ENCODE measurements around the gene C19orf67. TPM values are rescaled to one million over a fixed set of nuclear protein-coding genes. Genes with fewer than 3 reads are reported as not detected.

Gene C19orf67
- total and polyA plus RNA-seq, 2 of the 13 experiments (the other 11 are each of a cell fraction or from before 2014, with no cell fraction given), result 0.11 to 0.32 TPM

DNA sequence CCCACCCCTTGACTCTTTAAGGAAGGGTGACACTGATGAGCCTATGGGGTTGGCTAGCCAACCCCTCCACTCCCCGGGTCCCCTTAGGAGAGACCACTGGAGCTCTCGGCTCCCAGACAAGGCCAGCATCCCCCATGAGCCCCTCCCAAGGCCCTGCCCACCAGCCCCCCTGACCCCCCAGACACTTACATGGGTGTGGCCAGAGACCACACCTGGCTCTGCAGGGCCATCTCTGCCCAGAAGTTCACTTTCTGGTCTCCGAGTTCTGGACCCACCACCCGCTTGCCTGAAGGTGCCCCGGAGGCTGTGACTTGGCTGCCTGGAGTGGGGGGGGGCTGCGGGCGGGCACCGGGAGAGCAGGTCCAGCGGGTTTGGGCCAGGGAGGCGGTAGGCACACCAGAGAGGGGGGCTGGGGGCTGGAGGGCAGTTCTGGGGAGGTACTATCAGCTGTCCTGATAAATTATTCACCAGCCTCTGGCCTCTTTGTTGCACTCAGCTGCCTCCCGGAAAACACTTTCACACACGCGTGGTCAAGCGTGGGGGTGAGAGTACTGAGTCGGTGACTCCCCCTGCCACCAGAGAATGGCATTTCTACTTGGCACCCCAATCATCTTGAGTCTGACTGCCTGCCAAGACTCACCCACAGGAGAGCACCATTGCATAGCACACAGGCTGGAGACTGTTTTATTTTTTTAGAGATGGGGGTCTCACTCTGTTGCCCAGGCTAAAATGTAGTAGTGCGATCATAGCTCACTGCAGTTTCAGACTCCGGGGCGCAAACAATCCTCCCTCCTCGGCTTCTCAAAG, 23.6 kb downstream of the C19orf67 start, which contains the start of gene PALM3 (continued):
- TF ChIP-seq, protein P1, sequence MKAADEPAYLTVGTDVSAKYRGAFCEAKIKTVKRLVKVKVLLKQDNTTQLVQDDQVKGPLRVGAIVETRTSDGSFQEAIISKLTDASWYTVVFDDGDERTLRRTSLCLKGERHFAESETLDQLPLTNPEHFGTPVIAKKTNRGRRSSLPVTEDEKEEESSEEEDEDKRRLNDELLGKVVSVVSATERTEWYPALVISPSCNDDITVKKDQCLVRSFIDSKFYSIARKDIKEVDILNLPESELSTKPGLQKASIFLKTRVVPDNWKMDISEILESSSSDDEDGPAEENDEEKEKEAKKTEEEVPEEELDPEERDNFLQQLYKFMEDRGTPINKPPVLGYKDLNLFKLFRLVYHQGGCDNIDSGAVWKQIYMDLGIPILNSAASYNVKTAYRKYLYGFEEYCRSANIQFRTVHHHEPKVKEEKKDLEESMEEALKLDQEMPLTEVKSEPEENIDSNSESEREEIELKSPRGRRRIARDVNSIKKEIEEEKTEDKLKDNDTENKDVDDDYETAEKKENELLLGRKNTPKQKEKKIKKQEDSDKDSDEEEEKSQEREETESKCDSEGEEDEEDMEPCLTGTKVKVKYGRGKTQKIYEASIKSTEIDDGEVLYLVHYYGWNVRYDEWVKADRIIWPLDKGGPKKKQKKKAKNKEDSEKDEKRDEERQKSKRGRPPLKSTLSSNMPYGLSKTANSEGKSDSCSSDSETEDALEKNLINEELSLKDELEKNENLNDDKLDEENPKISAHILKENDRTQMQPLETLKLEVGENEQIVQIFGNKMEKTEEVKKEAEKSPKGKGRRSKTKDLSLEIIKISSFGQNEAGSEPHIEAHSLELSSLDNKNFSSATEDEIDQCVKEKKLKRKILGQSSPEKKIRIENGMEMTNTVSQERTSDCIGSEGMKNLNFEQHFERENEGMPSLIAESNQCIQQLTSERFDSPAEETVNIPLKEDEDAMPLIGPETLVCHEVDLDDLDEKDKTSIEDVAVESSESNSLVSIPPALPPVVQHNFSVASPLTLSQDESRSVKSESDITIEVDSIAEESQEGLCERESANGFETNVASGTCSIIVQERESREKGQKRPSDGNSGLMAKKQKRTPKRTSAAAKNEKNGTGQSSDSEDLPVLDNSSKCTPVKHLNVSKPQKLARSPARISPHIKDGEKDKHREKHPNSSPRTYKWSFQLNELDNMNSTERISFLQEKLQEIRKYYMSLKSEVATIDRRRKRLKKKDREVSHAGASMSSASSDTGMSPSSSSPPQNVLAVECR (CRISPR knock-in tag; IDR thresholded peaks at IDR 0.05; ENCODE audit: borderline replicate concordance), result 0 out of 2 replicates have a peak, but pooled peaks have one; percentile 4
- TF ChIP-seq RBFOX2 (IDR thresholded peaks at IDR 0.05; ENCODE audit: low read depth, low read length) (peak; percentile 54; the same call in 1 of the 2 replicates), RNF2 (conservative IDR thresholded peaks at IDR 0.05; ENCODE audit: low read depth) (no peak)
- TF ChIP-seq, protein P2, sequence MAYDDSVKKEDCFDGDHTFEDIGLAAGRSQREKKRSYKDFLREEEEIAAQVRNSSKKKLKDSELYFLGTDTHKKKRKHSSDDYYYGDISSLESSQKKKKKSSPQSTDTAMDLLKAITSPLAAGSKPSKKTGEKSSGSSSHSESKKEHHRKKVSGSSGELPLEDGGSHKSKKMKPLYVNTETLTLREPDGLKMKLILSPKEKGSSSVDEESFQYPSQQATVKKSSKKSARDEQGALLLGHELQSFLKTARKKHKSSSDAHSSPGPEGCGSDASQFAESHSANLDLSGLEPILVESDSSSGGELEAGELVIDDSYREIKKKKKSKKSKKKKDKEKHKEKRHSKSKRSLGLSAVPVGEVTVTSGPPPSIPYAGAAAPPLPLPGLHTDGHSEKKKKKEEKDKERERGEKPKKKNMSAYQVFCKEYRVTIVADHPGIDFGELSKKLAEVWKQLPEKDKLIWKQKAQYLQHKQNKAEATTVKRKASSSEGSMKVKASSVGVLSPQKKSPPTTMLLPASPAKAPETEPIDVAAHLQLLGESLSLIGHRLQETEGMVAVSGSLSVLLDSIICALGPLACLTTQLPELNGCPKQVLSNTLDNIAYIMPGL (CRISPR knock-in tag; IDR thresholded peaks at IDR 0.05; ENCODE audit: borderline replicate concordance in 1 of 2, low read depth in 1 of 2), result peak in 1 of 2 experiments; percentile 46; a peak in 1 of 4 replicates
- TF ChIP-seq, protein P3, sequence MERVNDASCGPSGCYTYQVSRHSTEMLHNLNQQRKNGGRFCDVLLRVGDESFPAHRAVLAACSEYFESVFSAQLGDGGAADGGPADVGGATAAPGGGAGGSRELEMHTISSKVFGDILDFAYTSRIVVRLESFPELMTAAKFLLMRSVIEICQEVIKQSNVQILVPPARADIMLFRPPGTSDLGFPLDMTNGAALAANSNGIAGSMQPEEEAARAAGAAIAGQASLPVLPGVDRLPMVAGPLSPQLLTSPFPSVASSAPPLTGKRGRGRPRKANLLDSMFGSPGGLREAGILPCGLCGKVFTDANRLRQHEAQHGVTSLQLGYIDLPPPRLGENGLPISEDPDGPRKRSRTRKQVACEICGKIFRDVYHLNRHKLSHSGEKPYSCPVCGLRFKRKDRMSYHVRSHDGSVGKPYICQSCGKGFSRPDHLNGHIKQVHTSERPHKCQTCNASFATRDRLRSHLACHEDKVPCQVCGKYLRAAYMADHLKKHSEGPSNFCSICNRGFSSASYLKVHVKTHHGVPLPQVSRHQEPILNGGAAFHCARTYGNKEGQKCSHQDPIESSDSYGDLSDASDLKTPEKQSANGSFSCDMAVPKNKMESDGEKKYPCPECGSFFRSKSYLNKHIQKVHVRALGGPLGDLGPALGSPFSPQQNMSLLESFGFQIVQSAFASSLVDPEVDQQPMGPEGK (CRISPR knock-in tag; IDR thresholded peaks at IDR 0.05), result peak; percentile 0
- TF ChIP-seq, protein P4, sequence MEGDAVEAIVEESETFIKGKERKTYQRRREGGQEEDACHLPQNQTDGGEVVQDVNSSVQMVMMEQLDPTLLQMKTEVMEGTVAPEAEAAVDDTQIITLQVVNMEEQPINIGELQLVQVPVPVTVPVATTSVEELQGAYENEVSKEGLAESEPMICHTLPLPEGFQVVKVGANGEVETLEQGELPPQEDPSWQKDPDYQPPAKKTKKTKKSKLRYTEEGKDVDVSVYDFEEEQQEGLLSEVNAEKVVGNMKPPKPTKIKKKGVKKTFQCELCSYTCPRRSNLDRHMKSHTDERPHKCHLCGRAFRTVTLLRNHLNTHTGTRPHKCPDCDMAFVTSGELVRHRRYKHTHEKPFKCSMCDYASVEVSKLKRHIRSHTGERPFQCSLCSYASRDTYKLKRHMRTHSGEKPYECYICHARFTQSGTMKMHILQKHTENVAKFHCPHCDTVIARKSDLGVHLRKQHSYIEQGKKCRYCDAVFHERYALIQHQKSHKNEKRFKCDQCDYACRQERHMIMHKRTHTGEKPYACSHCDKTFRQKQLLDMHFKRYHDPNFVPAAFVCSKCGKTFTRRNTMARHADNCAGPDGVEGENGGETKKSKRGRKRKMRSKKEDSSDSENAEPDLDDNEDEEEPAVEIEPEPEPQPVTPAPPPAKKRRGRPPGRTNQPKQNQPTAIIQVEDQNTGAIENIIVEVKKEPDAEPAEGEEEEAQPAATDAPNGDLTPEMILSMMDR (CRISPR knock-in tag; IDR thresholded peaks at IDR 0.05), result 0 out of 2 replicates have a peak, but pooled peaks have one; percentile 9
- TF ChIP-seq, protein P5, sequence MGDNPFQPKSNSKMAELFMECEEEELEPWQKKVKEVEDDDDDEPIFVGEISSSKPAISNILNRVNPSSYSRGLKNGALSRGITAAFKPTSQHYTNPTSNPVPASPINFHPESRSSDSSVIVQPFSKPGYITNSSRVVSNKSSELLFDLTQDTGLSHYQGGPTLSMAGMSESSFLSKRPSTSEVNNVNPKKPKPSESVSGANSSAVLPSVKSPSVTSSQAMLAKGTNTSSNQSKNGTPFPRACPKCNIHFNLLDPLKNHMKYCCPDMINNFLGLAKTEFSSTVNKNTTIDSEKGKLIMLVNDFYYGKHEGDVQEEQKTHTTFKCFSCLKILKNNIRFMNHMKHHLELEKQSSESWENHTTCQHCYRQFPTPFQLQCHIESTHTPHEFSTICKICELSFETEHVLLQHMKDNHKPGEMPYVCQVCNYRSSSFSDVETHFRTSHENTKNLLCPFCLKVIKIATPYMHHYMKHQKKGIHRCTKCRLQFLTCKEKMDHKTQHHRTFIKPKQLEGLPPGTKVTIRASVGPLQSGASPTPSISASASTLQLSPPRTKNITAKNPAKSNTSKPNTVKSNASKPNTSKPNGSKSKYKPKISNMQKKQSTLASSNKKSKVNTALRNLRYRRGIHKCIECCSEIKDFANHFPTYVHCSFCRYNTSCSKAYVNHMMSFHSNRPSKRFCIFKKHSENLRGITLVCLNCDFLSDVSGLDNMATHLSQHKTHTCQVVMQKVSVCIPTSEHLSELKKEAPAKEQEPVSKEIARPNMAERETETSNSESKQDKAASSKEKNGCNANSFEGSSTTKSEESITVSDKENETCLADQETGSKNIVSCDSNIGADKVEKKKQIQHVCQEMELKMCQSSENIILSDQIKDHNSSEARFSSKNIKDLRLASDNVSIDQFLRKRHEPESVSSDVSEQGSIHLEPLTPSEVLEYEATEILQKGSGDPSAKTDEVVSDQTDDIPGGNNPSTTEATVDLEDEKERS (CRISPR knock-in tag; IDR thresholded peaks at IDR 0.05), result 0 out of 2 replicates have a peak, but pooled peaks have one; percentile 28
- TF ChIP-seq, protein P6, sequence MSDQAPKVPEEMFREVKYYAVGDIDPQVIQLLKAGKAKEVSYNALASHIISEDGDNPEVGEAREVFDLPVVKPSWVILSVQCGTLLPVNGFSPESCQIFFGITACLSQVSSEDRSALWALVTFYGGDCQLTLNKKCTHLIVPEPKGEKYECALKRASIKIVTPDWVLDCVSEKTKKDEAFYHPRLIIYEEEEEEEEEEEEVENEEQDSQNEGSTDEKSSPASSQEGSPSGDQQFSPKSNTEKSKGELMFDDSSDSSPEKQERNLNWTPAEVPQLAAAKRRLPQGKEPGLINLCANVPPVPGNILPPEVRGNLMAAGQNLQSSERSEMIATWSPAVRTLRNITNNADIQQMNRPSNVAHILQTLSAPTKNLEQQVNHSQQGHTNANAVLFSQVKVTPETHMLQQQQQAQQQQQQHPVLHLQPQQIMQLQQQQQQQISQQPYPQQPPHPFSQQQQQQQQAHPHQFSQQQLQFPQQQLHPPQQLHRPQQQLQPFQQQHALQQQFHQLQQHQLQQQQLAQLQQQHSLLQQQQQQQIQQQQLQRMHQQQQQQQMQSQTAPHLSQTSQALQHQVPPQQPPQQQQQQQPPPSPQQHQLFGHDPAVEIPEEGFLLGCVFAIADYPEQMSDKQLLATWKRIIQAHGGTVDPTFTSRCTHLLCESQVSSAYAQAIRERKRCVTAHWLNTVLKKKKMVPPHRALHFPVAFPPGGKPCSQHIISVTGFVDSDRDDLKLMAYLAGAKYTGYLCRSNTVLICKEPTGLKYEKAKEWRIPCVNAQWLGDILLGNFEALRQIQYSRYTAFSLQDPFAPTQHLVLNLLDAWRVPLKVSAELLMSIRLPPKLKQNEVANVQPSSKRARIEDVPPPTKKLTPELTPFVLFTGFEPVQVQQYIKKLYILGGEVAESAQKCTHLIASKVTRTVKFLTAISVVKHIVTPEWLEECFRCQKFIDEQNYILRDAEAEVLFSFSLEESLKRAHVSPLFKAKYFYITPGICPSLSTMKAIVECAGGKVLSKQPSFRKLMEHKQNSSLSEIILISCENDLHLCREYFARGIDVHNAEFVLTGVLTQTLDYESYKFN (CRISPR knock-in tag; conservative IDR thresholded peaks at IDR 0.05), result peak; percentile 64
